Measurements from ENCODE around the gene CNTN4. TPM values are rescaled to one million over a fixed set of nuclear protein-coding genes. Genes with fewer than 3 reads are reported as not detected.

Gene CNTN4
- polyA plus RNA-seq, 1 donor (not counting 4 experiments of a cell fraction or from before 2014, with no cell fraction given) = not detected

DNA sequence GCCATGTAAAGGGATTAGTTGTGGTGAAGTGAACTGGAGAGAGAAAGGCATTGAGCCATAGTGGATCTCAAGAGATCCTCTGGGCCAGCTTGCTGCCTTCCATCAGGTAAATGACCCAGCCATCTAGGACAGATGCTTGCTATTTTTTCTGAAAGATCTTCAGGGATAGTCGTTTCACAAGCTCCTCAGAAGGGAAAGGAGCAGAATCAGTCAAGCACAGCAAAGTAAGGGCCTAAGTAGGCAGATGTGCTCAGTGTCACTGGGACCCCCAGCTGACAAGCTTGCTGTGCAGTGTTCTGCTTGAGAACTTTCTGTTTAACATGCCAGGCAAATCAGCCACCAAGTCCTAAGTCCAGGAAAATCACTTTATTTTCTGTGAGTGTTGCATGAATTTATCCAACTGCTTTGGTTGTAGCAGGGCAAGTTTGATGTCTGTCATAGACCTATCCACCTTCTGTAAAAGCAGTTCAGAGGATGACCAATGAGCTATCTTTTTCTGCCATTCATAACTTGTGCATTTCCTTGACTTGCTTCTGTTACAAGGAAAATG lies 691.7 kb downstream of the CNTN4 start:
- dilution Hi-C loops (cut with MboI; ENCODE audit: extremely low pct_ligation_motif_present, low sequenced_read_pairs) = no loop called here
- FAIRE-seq (no peak), DNase-seq (ENCODE audit: low read depth, low spot score) (no peak)
- H3K36me3 ChIP-seq (ENCODE audit: control insufficient read depth in 2 of 2, extremely low read depth in 1 of 2, insufficient read depth in 2 of 2, low read length in 2 of 2) = no peaks in the 10 kb centered on the region
- TF ChIP-seq, protein P1, sequence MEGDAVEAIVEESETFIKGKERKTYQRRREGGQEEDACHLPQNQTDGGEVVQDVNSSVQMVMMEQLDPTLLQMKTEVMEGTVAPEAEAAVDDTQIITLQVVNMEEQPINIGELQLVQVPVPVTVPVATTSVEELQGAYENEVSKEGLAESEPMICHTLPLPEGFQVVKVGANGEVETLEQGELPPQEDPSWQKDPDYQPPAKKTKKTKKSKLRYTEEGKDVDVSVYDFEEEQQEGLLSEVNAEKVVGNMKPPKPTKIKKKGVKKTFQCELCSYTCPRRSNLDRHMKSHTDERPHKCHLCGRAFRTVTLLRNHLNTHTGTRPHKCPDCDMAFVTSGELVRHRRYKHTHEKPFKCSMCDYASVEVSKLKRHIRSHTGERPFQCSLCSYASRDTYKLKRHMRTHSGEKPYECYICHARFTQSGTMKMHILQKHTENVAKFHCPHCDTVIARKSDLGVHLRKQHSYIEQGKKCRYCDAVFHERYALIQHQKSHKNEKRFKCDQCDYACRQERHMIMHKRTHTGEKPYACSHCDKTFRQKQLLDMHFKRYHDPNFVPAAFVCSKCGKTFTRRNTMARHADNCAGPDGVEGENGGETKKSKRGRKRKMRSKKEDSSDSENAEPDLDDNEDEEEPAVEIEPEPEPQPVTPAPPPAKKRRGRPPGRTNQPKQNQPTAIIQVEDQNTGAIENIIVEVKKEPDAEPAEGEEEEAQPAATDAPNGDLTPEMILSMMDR (optimal IDR thresholded peaks at IDR 0.05 in 1 of 3, IDR thresholded peaks at IDR 0.05 in 1 of 3, conservative IDR thresholded peaks at IDR 0.05 in 1 of 3; ENCODE audit: extremely low read depth in 1 of 3, insufficient read depth in 2 of 3, low read length in 3 of 3) = no peak
- no peak for TF ChIP-seq EZH2 (IDR thresholded peaks at IDR 0.05; ENCODE audit: low read length)
- no peak overlapping the region for H3K9ac ChIP-seq (ENCODE audit: control insufficient read depth, extremely low read depth, insufficient read depth, low read length)
- H4K20me1 ChIP-seq (ENCODE audit: control insufficient read depth, extremely low read depth, insufficient read depth, low read length) = no peaks in the 10 kb centered on the region
- H3K4me3 ChIP-seq (ENCODE audit: control insufficient read depth in 2 of 3, extremely low read depth in 1 of 3, insufficient read depth in 2 of 3, low read depth in 1 of 3, low read length in 3 of 3) = no peak overlapping the region
- no peaks in the 10 kb centered on the region for H3K79me2 ChIP-seq (ENCODE audit: control insufficient read depth, insufficient read depth, low read length)
- H3K27ac ChIP-seq (ENCODE audit: control insufficient read depth, insufficient read depth, low read length) = no peak overlapping the region
- H3K9me1 ChIP-seq (ENCODE audit: control insufficient read depth, extremely low read depth, insufficient read depth, low read length) = no peaks in the 10 kb centered on the region
- no peak overlapping the region for H3K4me2 ChIP-seq (ENCODE audit: control insufficient read depth, extremely low read depth, insufficient read depth, low read depth, low read length)
- no peak overlapping the region for H2AFZ ChIP-seq (ENCODE audit: control insufficient read depth, low read length)
- H3K9me3 ChIP-seq (ENCODE audit: control insufficient read depth, low read depth, low read length) = peaks cover 2% of the 10 kb centered on the region
- no peaks in the 10 kb centered on the region for H3K4me1 ChIP-seq (ENCODE audit: control insufficient read depth, extremely low read depth, insufficient read depth, low read length)
- no peaks in the 10 kb centered on the region for H3K27me3 ChIP-seq (ENCODE audit: control insufficient read depth, extremely low read depth, insufficient read depth, low read length)

DNA sequence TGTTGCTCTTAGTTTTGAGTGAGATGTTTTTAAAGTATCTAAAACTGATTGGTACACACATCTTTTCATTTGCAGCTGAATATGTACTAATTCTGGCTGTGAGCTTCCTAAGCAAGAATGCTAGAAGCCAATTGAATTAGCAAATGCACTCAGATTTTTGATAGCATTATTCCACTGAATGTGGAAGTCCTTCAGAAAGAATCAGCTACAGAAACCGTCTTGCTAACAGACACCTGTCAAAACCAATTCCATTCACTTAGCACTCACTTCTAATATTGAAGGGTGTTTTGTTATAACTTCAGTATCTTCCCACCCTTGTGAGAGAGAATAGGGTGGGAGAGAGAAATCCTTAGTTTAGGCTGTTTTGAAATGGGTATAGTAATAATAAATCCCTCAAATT lies 693.8 kb downstream of the CNTN4 start:
- no peaks in the 10 kb centered on the region for H3K9me1 ChIP-seq (ENCODE audit: control insufficient read depth, extremely low read depth, insufficient read depth, low read length)
- H3K4me2 ChIP-seq (ENCODE audit: control insufficient read depth, extremely low read depth, insufficient read depth, low read depth, low read length) = no peak overlapping the region
- H3K9me3 ChIP-seq (ENCODE audit: control insufficient read depth, low read depth, low read length) = peaks cover 2% of the 10 kb centered on the region
- no peak overlapping the region for H3K27ac ChIP-seq (ENCODE audit: control insufficient read depth, insufficient read depth, low read length)
- H3K4me1 ChIP-seq (ENCODE audit: control insufficient read depth, extremely low read depth, insufficient read depth, low read length) = no peaks in the 10 kb centered on the region
- DNase-seq (ENCODE audit: low read depth, low spot score) (no peak), FAIRE-seq (no peak)
- H3K36me3 ChIP-seq (ENCODE audit: control insufficient read depth in 2 of 2, extremely low read depth in 1 of 2, insufficient read depth in 2 of 2, low read length in 2 of 2) = no peaks in the 10 kb centered on the region
- no peak for TF ChIP-seq EZH2 (IDR thresholded peaks at IDR 0.05; ENCODE audit: low read length)
- TF ChIP-seq, protein P1 (optimal IDR thresholded peaks at IDR 0.05 in 1 of 3, IDR thresholded peaks at IDR 0.05 in 1 of 3, conservative IDR thresholded peaks at IDR 0.05 in 1 of 3; ENCODE audit: extremely low read depth in 1 of 3, insufficient read depth in 2 of 3, low read length in 3 of 3) = no peak
- H3K4me3 ChIP-seq (ENCODE audit: control insufficient read depth in 2 of 3, extremely low read depth in 1 of 3, insufficient read depth in 2 of 3, low read depth in 1 of 3, low read length in 3 of 3) = no peak overlapping the region
- no peaks in the 10 kb centered on the region for H3K79me2 ChIP-seq (ENCODE audit: control insufficient read depth, insufficient read depth, low read length)
- no peaks in the 10 kb centered on the region for H3K27me3 ChIP-seq (ENCODE audit: control insufficient read depth, extremely low read depth, insufficient read depth, low read length)
- no peak overlapping the region for H2AFZ ChIP-seq (ENCODE audit: control insufficient read depth, low read length)
- H4K20me1 ChIP-seq (ENCODE audit: control insufficient read depth, extremely low read depth, insufficient read depth, low read length) = no peaks in the 10 kb centered on the region
- no peak overlapping the region for H3K9ac ChIP-seq (ENCODE audit: control insufficient read depth, extremely low read depth, insufficient read depth, low read length)
- dilution Hi-C loops (cut with MboI; ENCODE audit: extremely low pct_ligation_motif_present, low sequenced_read_pairs) = no loop called here

Data from keratinocyte (primary cell).